B cell (primary cell): ENCODE results near the gene TSPAN15. TPM values are rescaled to one million over a fixed set of nuclear protein-coding genes. Genes with fewer than 3 reads are reported as not detected.

Source experiments
- ATAC-seq: fragments of 200-7000 bp; cut with Tn5 transposase; one replicate; pipeline ENCODE4 v1.10.0; 2021; ENCODE audit warnings: low read depth, mild to moderate bottlenecking, moderate number of reproducible peaks, moderate library complexity
- CTCF ChIA-PET: fragments of 350-600 bp; sonication (Branson Sonifier 250); formaldehyde crosslinking; loops from one replicate; lab custom pipeline; 2021; ENCODE audit warnings: antibody characterized with exemption, inconsistent platforms; lab: Charles Lee
- POLR2A ChIA-PET: fragments of 350-600 bp; sonication (Branson Sonifier 250); formaldehyde crosslinking; loops from one replicate; lab custom pipeline; 2021; ENCODE audit warnings: antibody characterized with exemption; lab: Charles Lee
- DNase-seq: peaks from one replicate; pipeline ENCODE4 v3.0.0; 2013
- H2AFZ ChIP-seq: 2 replicates; pipeline ENCODE4 v1.6.1; 2012; ENCODE audit warnings: mild to moderate bottlenecking, low read depth, low read length; ENCODE audit not compliant: insufficient read depth, poor library complexity, severe bottlenecking
- H3K27ac ChIP-seq, 2 donors: 1 replicate in 1 of 2; 2 replicates in 1 of 2; pipeline ENCODE4 v1.5.1; 2012 to 2013; ENCODE audit warnings: low read length in 2 of 2, mild to moderate bottlenecking in 2 of 2, moderate library complexity in 1 of 2
- H3K27me3 ChIP-seq, 4 experiments: fragments of 200-600 bp in 1 of 4; sonication (generic) in 1 of 4; replicated peaks in 1 of 4; 1 replicate in 2 of 4; 2 replicates in 2 of 4; pipeline versions ENCODE4 v1.6.1 to v1.7.0; 2013 to 2016; ENCODE audit warnings: low read length in 3 of 4, mild to moderate bottlenecking in 2 of 4, mixed read lengths in 1 of 4, moderate library complexity in 1 of 4; ENCODE audit not compliant: insufficient read depth in 4 of 4, control insufficient read depth in 3 of 4; ENCODE audit errors: control extremely low read depth in 1 of 4
- H3K36me3 ChIP-seq, 2 experiments: replicated peaks in 1 of 2; 1 replicate in 1 of 2; 2 replicates in 1 of 2; pipeline versions ENCODE4 v1.6.1 to v1.7.1; 2013; ENCODE audit warnings: low read length in 1 of 2; ENCODE audit not compliant: insufficient read depth in 2 of 2, control insufficient read depth in 1 of 2; ENCODE audit errors: control extremely low read depth in 1 of 2, extremely low read depth in 1 of 2
- H3K4me1 ChIP-seq, 2 donors: fragments of 200-600 bp in 1 of 2; sonication (generic) in 1 of 2; 1 replicate in 1 of 2; 2 replicates in 1 of 2; pipeline versions ENCODE4 v1.5.1 to v1.6.1; 2013 to 2017; ENCODE audit warnings: low read length in 2 of 2; ENCODE audit not compliant: control insufficient read depth in 2 of 2, insufficient read depth in 2 of 2
- H3K4me2 ChIP-seq: replicated peaks from 2 replicates; pipeline ENCODE3; 2012; ENCODE audit warnings: mild to moderate bottlenecking, low read depth, low read length; ENCODE audit not compliant: poor library complexity, severe bottlenecking
- H3K4me3 ChIP-seq, 5 experiments: fragments of 200-600 bp in 1 of 5; sonication (generic) in 1 of 5; 1 replicate in 3 of 5; 2 replicates in 2 of 5; pipeline versions ENCODE4 v1.5.1 to v1.7.0; 2011 to 2016; ENCODE audit warnings: low read length in 4 of 5, mild to moderate bottlenecking in 4 of 5, low read depth in 2 of 5, control low read depth in 1 of 5, moderate library complexity in 1 of 5; ENCODE audit not compliant: insufficient read depth in 1 of 5; ENCODE audit errors: control extremely low read depth in 1 of 5, extremely low read depth in 1 of 5
- H3K79me2 ChIP-seq: fragments of 200-600 bp; sonication (generic); one replicate; pipeline ENCODE4 v1.6.0; 2016; ENCODE audit warnings: low read length; ENCODE audit not compliant: control insufficient read depth, insufficient read depth
- H3K9ac ChIP-seq: fragments of 200-600 bp; sonication (generic); 2 replicates; pipeline ENCODE4 v1.6.1; 2017; ENCODE audit warnings: mild to moderate bottlenecking, low read length, moderate library complexity
- H3K9me3 ChIP-seq, 3 donors: one replicate each; pipeline versions ENCODE4 v1.6.1 to v1.7.1; 2013; ENCODE audit warnings: low read length in 2 of 3; ENCODE audit not compliant: control insufficient read depth in 2 of 3, insufficient read depth in 1 of 3; ENCODE audit errors: control extremely low read depth in 1 of 3
- H4K20me1 ChIP-seq: 2 replicates; pipeline ENCODE4 v1.6.0; 2012; ENCODE audit warnings: mild to moderate bottlenecking, low read length; ENCODE audit not compliant: insufficient read depth, control insufficient read depth, poor library complexity, severe bottlenecking
- H3K27ac Mint-ChIP-seq: one replicate; pipeline ENCODE4 v1.8.0; 2021; ENCODE audit warnings: mixed read lengths
- H3K27me3 Mint-ChIP-seq: one replicate; pipeline ENCODE4 v1.8.0; 2021; ENCODE audit warnings: mixed read lengths
- H3K4me1 Mint-ChIP-seq: one replicate; pipeline ENCODE4 v1.8.0; 2021; ENCODE audit warnings: mixed read lengths
- H3K4me3 Mint-ChIP-seq: one replicate; pipeline ENCODE4 v1.8.0; 2021; ENCODE audit warnings: mixed read lengths
- H3K9me3 Mint-ChIP-seq: one replicate; pipeline ENCODE4 v1.8.0; 2022; ENCODE audit warnings: mixed read lengths; ENCODE audit not compliant: insufficient read depth
- EZH2 ChIP-seq: IDR thresholded peaks from 2 replicates; pipeline ENCODE4 v1.6.1; 2012; ENCODE audit warnings: borderline replicate concordance, low read depth, mild to moderate bottlenecking, moderate library complexity, low read length; ENCODE audit not compliant: insufficient read depth, poor library complexity, severe bottlenecking
- WGBS: methylation state at CpG from one replicate; pipeline ENCODE4 v1.1.5; 2013; ENCODE audit warnings: missing lambda C conversion rate; ENCODE audit not compliant: insufficient coverage; 5-methylcytosine and 5-hydroxymethylcytosine counted together
- intact Hi-C: fragments of 100-400 bp; cut with micrococcal nuclease; formaldehyde crosslinking; loops from one replicate; pipeline ENCODE4 v1.10.0; 2022
- polyA plus RNA-seq: library from polyadenylated mRNA; depleted of rRNA; stranded (reverse); fragments of >200 nt; gene quantifications from 2 replicates; pipeline ENCODE4 v1.2.3, GENCODE V29; 2012
- total RNA-seq, 2 donors: library from RNA; stranded (reverse); fragments of 120-200 nt in 1 of 2; gene quantifications; 1 replicate in 1 of 2; 2 replicates in 1 of 2; pipeline versions ENCODE4 v1.2.3 to v1.2.4, GENCODE V29; 2013 to 2022
- TF ChIP-seq, protein P1 (sequence below): fragments of 200-600 bp; IDR thresholded peaks from one replicate; pipeline ENCODE4 v1.8.0; 2022; ENCODE audit warnings: antibody characterized with exemption, mild to moderate bottlenecking

The TSPAN15 gene
- total and polyA plus RNA-seq, 2 donors (not counting 1 experiment from before 2014, with no cell fraction given): 0.13 to 0.52 TPM

DNA sequence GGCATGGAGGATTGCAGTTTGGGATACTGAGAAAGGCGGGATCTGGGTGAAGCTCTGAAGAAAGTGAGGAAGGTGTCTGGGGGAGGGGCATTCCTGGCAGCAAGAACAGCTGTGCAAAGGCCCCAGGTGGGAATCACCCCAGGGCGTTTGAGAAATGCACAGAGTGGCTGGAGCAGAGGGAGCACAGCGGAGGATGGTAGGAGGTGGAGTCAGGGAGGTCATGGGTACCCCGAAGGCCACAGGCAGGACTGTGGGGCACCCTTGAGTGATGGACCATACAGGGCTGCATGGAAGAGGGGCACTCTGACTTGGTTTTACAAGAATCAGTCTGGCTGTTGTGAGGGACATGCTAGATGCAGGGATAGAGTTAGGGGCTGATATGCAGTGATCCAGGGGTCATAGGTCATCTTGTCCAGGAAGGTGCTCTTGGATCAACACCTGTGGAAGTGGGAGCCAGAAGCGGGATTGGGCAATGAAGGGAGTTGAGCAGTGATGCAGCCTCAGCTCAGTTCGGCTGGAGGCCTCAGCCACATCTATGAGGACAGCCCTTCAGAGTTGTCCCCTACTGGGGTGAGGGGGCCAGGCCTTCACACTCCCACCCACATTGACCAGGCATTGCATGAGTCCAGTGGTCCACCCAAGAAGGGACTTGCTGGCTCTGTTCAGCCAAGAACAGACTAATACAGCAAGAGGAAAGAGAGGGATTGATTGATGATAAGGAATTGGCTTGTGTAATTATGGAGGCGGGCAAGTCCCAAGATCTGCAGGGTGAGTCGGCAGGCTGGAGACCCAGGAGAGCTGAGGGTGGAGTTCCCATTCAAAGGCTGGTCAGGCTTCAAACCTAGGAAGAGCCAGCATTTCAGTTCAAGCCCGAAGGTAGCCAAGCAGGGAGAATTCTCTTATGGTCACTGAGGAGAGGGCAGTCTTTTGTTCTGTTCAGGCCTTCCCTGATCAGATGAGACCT is 48.7 kb downstream of the TSPAN15 start:
- H3K9me3 ChIP-seq: no peaks in the 10 kb centered on the region
- no peak for DNase-seq
- no peaks in the 10 kb centered on the region for H3K79me2 ChIP-seq
- H3K27me3 ChIP-seq: no peaks in the 10 kb centered on the region
- no peak for ATAC-seq
- H3K4me2 ChIP-seq: no peak overlapping the region
- Mint-ChIP-seq H3K9me3 (no peaks in the 10 kb centered on the region), H3K4me1 (no peaks in the 10 kb centered on the region), H3K27me3 (no peaks in the 10 kb centered on the region), H3K27ac (no peak overlapping the region), H3K4me3 (no peak overlapping the region)
- intact Hi-C loops: no loop called here
- H3K27ac ChIP-seq: no peak overlapping the region
- no peak overlapping the region for H3K4me3 ChIP-seq
- 90% methylated on average over 8 of the region's 9 CpGs for WGBS
- no peak overlapping the region for H2AFZ ChIP-seq
- no peaks in the 10 kb centered on the region for H4K20me1 ChIP-seq
- POLR2A ChIA-PET: no interaction called here
- CTCF ChIA-PET: no interaction called here
- H3K36me3 ChIP-seq: no peaks in the 10 kb centered on the region
- H3K9ac ChIP-seq: no peak overlapping the region
- TF ChIP-seq, protein P1, sequence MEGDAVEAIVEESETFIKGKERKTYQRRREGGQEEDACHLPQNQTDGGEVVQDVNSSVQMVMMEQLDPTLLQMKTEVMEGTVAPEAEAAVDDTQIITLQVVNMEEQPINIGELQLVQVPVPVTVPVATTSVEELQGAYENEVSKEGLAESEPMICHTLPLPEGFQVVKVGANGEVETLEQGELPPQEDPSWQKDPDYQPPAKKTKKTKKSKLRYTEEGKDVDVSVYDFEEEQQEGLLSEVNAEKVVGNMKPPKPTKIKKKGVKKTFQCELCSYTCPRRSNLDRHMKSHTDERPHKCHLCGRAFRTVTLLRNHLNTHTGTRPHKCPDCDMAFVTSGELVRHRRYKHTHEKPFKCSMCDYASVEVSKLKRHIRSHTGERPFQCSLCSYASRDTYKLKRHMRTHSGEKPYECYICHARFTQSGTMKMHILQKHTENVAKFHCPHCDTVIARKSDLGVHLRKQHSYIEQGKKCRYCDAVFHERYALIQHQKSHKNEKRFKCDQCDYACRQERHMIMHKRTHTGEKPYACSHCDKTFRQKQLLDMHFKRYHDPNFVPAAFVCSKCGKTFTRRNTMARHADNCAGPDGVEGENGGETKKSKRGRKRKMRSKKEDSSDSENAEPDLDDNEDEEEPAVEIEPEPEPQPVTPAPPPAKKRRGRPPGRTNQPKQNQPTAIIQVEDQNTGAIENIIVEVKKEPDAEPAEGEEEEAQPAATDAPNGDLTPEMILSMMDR: no peak
- no peak for TF ChIP-seq EZH2
- no peaks in the 10 kb centered on the region for H3K4me1 ChIP-seq

DNA sequence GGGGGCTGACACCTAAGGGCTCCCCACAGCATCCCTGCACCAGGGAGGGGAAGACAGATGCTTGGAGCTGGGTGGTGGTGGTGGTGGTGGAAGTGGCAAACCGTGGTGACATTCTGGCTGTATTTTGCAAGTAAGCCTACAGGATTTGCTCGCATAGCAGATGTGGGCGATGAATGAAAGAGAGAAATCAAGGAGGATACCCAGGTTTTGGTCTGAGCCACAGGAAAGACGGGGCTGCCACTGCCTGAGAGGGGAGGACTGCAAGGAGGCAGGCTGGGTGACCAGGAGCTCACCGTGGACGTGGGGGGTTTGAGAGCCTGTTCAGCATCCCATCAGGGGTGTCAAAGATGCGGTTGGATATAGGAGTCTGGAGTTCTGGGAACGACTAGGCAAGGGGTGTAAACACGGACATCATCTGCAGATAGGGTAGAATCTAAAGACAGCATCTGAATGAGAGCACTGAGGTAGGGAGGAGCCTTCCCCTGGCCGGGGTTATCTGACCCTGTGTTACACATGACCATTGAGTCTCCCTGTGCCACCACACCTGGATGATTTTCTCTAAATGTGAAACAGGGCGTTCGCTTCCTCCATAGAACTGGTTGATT is 49.7 kb downstream of the TSPAN15 start:
- WGBS: 87% methylated on average over 9 of the region's 12 CpGs
- Histone ChIP-seq H3K27me3 (no peaks in the 10 kb centered on the region), H2AFZ (no peak overlapping the region), H4K20me1 (no peaks in the 10 kb centered on the region), H3K4me3 (no peak overlapping the region), H3K4me2 (no peak overlapping the region), H3K9ac (no peak overlapping the region), H3K4me1 (no peaks in the 10 kb centered on the region), H3K36me3 (no peaks in the 10 kb centered on the region), H3K9me3 (no peaks in the 10 kb centered on the region), H3K27ac (no peak overlapping the region), H3K79me2 (no peaks in the 10 kb centered on the region)
- Mint-ChIP-seq H3K9me3 (no peaks in the 10 kb centered on the region), H3K4me1 (no peaks in the 10 kb centered on the region), H3K4me3 (no peak overlapping the region), H3K27me3 (peaks cover 1% of the 10 kb centered on the region), H3K27ac (no peak overlapping the region)
- ATAC-seq: no peak
- TF ChIP-seq EZH2: no peak
- TF ChIP-seq, protein P1: no peak
- no peak for DNase-seq
- CTCF ChIA-PET: no interaction called here
- POLR2A ChIA-PET: no interaction called here
- intact Hi-C loops: no loop called here
